Neural cell (in vitro differentiated cells): ENCODE measurements around the gene TRIM46.
"Not testable (repeated sequence)": the region's sequence is repeated elsewhere in the genome, so short reads cannot be mapped to it uniquely, and the experiment has no call there.

Experiments
- EP300 ChIP-seq: fragments of 450-650 bp; conservative IDR thresholded peaks from 2 replicates; pipeline ENCODE4 v1.6.1; 2014; ENCODE audit warnings: antibody characterized with exemption, mild to moderate bottlenecking, moderate library complexity; ENCODE audit not compliant: poor library complexity, severe bottlenecking
- REST ChIP-seq: IDR thresholded peaks from 2 replicates; pipeline ENCODE4 v1.6.1; 2012; ENCODE audit warnings: borderline replicate concordance

DNA sequence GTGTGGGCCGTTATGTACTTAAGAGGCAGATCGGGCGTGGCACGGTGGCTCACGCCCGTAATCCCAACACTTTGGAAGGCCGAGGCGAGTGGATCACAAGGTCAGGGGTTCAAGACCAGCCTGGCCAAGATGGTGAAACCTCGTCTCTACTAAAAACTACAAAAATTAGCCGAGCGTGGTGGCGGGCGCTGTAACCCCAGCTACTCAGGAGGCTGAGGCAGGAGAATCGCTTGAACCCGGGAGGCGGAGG lies 20.3 kb downstream of the TRIM46 start:
- TF ChIP-seq REST, EP300: not testable (repeated sequence)
